Endodermal cell (in vitro differentiated cells): ENCODE results near the gene PCNX1. TPM values are rescaled to one million over a fixed set of nuclear protein-coding genes. Genes with fewer than 3 reads are reported as not detected.

Experiments
- DNase-seq: peaks from one replicate; pipeline ENCODE4 v3.0.0-alpha.2; 2017
- H3K27ac ChIP-seq: 2 replicates; pipeline ENCODE4 v1.5.1; 2013; ENCODE audit warnings: mild to moderate bottlenecking, low read depth, low read length, moderate library complexity
- H3K27me3 ChIP-seq: 2 replicates; pipeline ENCODE4 v1.6.1; 2013; ENCODE audit warnings: mild to moderate bottlenecking, low read length, moderate library complexity; ENCODE audit not compliant: insufficient read depth, control insufficient read depth, poor library complexity, severe bottlenecking
- H3K36me3 ChIP-seq: 2 replicates; pipeline ENCODE4 v1.7.0; 2013; ENCODE audit warnings: mild to moderate bottlenecking, low read length, moderate library complexity; ENCODE audit not compliant: control insufficient read depth, insufficient read depth
- H3K4me1 ChIP-seq: one replicate; pipeline ENCODE4 v1.7.0; 2013; ENCODE audit warnings: low read length; ENCODE audit not compliant: control insufficient read depth, insufficient read depth
- H3K4me3 ChIP-seq: 2 replicates; pipeline ENCODE4 v1.5.1; 2013; ENCODE audit warnings: mild to moderate bottlenecking, low read length, moderate library complexity
- H3K9ac ChIP-seq: 2 replicates; pipeline ENCODE4 v1.6.1; 2013; ENCODE audit warnings: mild to moderate bottlenecking, low read length, moderate library complexity; ENCODE audit not compliant: poor library complexity, severe bottlenecking; ENCODE audit errors: extremely low read depth
- H3K9me3 ChIP-seq: 2 replicates; pipeline ENCODE4 v1.6.1; 2013; ENCODE audit warnings: mild to moderate bottlenecking, low read length, moderate library complexity; ENCODE audit not compliant: control insufficient read depth
- H3K27ac Mint-ChIP-seq: 2 replicates; pipeline ENCODE4 v1.8.0; 2020; ENCODE audit warnings: mixed read lengths
- H3K27me3 Mint-ChIP-seq: 2 replicates; pipeline ENCODE4 v1.8.0; 2021; ENCODE audit warnings: mild to moderate bottlenecking, mixed read lengths; ENCODE audit not compliant: insufficient read depth
- H3K36me3 Mint-ChIP-seq: 2 replicates; pipeline ENCODE4 v1.8.0; 2020; ENCODE audit warnings: low read depth, mixed read lengths
- H3K4me1 Mint-ChIP-seq: 2 replicates; pipeline ENCODE4 v1.8.0; 2020; ENCODE audit warnings: mixed read lengths
- H3K4me3 Mint-ChIP-seq: 2 replicates; pipeline ENCODE4 v1.8.0; 2020; ENCODE audit warnings: mild to moderate bottlenecking, moderate library complexity, mixed read lengths
- H3K9me3 Mint-ChIP-seq: 2 replicates; pipeline ENCODE4 v1.8.0; 2020; ENCODE audit warnings: mild to moderate bottlenecking, mixed read lengths
- WGBS, 2 experiments: methylation state at CpG; one replicate each; pipeline versions ENCODE4 v1.1.5 to v1.1.7; 2013; ENCODE audit warnings: missing lambda C conversion rate in 2 of 2, mixed read lengths in 1 of 2; ENCODE audit not compliant: insufficient coverage in 1 of 2, insufficient read length in 1 of 2; 5-methylcytosine and 5-hydroxymethylcytosine counted together
- total RNA-seq, 2 donors: library from RNA; stranded (reverse); fragmentation: NEBNext Ultra II Directional in 1 of 2; extraction: Animal tissue kit (Norgen Biotek cat#: 25700) in 1 of 2; gene quantifications; 2 replicates in 1 of 2; 3 replicates in 1 of 2; pipeline ENCODE4 v1.2.1, GENCODE V29; 2021
- TF ChIP-seq, protein P1 (sequence below): fragments of 200-600 bp; sonication (generic); conservative IDR thresholded peaks from 2 replicates; pipeline ENCODE4 v1.5.0; 2021; ENCODE audit warnings: antibody characterized with exemption, mild to moderate bottlenecking

PCNX1 gene
- total RNA-seq, 2 donors from 2014 or later = 68.2 TPM

DNA sequence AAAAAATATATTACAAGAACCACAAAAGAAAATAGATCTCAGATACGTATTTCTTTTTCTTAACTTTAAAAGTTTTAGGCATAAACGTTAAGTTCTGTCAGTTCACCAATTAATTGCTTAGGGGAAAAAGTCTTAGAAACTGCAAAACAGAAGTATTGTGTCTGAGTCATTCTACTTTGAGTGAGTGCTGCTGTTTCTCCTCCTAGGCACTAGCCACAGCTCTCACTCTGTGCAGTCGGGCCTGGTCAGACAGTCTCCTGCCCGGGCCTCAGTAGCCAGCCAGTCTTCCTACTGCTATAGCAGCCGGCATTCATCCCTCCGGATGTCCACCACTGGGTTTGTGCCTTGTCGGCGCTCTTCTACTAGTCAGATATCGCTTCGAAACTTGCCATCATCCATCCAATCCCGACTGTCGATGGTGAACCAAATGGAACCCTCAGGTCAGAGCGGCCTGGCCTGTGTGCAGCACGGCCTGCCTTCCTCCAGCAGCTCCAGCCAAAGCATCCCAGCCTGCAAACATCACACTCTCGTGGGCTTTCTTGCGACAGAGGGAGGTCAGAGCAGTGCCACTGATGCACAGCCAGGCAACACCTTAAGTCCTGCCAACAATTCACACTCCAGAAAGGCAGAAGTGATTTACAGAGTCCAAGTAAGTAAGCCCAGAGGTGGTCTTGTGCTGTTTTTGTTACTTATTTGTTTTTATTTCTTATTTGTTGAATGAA is 201.3 kb downstream of the PCNX1 start:
- Histone ChIP-seq H3K9ac (no peak overlapping the region), H3K36me3 (peaks cover 84% of the 10 kb centered on the region), H3K4me3 (no peak overlapping the region), H3K9me3 (no peaks in the 10 kb centered on the region), H3K27ac (no peak overlapping the region), H3K4me1 (no peaks in the 10 kb centered on the region), H3K27me3 (no peaks in the 10 kb centered on the region)
- no peak for DNase-seq
- Mint-ChIP-seq H3K4me1 (no peaks in the 10 kb centered on the region), H3K27ac (peak overlapping the region; percentile 69), H3K36me3 (peaks cover 60% of the 10 kb centered on the region), H3K27me3 (no peaks in the 10 kb centered on the region), H3K9me3 (no peaks in the 10 kb centered on the region), H3K4me3 (no peak overlapping the region)
- WGBS, 2 experiments = 93 to 99% methylated on average over 12 to 16 of the region's 16 CpGs
- TF ChIP-seq, protein P1, sequence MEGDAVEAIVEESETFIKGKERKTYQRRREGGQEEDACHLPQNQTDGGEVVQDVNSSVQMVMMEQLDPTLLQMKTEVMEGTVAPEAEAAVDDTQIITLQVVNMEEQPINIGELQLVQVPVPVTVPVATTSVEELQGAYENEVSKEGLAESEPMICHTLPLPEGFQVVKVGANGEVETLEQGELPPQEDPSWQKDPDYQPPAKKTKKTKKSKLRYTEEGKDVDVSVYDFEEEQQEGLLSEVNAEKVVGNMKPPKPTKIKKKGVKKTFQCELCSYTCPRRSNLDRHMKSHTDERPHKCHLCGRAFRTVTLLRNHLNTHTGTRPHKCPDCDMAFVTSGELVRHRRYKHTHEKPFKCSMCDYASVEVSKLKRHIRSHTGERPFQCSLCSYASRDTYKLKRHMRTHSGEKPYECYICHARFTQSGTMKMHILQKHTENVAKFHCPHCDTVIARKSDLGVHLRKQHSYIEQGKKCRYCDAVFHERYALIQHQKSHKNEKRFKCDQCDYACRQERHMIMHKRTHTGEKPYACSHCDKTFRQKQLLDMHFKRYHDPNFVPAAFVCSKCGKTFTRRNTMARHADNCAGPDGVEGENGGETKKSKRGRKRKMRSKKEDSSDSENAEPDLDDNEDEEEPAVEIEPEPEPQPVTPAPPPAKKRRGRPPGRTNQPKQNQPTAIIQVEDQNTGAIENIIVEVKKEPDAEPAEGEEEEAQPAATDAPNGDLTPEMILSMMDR = no peak

DNA sequence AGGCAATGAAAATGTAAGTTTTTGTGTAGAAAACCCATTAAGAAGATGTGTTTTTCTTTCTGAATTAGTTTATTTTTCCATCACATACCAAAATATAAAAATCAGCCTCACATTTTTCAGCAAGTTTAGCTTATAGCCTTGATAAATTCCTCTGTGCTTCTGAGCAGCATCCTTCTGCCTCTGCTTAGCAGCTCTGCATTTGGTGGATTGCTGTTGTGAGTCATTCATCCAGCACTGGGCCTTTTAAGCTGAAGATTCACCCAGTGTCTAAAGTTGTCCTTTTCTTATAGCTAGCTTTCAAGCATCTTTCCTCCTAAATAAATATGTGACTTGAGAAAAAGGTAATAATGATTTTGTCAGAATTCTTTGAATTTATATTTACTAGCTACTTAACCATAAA is 206.1 kb downstream of the PCNX1 start:
- no peak overlapping the region for H3K27ac ChIP-seq
- TF ChIP-seq, protein P1 = no peak
- Mint-ChIP-seq H3K4me3 (no peak overlapping the region), H3K27me3 (no peaks in the 10 kb centered on the region), H3K4me1 (peaks cover 7% of the 10 kb centered on the region), H3K27ac (no peak overlapping the region), H3K36me3 (peaks cover 55% of the 10 kb centered on the region), H3K9me3 (no peaks in the 10 kb centered on the region)
- H3K36me3 ChIP-seq = peaks cover 77% of the 10 kb centered on the region
- H3K27me3 ChIP-seq = no peaks in the 10 kb centered on the region
- no peaks in the 10 kb centered on the region for H3K4me1 ChIP-seq
- no peak overlapping the region for H3K4me3 ChIP-seq
- no peak for DNase-seq
- no peaks in the 10 kb centered on the region for H3K9me3 ChIP-seq
- H3K9ac ChIP-seq = no peak overlapping the region

DNA sequence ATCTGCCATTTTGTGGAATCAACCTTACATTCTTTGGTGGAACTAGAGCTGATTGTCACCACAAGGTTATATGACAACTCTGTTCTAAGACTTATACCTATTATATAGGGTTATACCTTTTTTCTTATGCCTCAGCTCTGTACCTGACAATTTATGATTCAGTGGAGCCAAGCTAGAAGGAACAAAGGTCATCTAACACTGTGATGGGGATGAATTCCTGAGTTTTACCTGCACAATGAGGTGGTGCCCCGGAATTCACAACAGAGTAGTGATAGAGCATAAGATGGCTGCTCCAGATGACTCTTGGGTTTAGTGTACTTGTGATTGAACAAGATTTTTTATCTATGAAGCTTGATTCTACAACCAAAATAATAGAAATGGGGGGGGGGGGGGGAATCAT is 207.3 kb downstream of the PCNX1 start:
- Histone ChIP-seq H3K27me3 (no peaks in the 10 kb centered on the region), H3K9ac (no peak overlapping the region), H3K36me3 (peaks cover 71% of the 10 kb centered on the region), H3K27ac (no peak overlapping the region), H3K4me1 (no peaks in the 10 kb centered on the region), H3K9me3 (peaks cover 9% of the 10 kb centered on the region), H3K4me3 (no peak overlapping the region)
- WGBS, 2 experiments = 96% methylated on average over 1 of the region's 1 CpG; no CpG with 5 or more reads in 1 of the 2 experiments
- Mint-ChIP-seq H3K27me3 (no peaks in the 10 kb centered on the region), H3K9me3 (peaks cover 3% of the 10 kb centered on the region), H3K36me3 (peaks cover 53% of the 10 kb centered on the region), H3K4me3 (no peak overlapping the region), H3K4me1 (peaks cover 9% of the 10 kb centered on the region), H3K27ac (no peak overlapping the region)
- DNase-seq = no peak
- TF ChIP-seq, protein P1 = no peak
